Subcutaneous abdominal adipose tissue (tissue), 5 donors: ENCODE results near the gene CHRNA5.

Source experiments
- H3K27ac ChIP-seq: one replicate; pipeline ENCODE4 v1.7.0; 2013; ENCODE audit warnings: low read depth, mild to moderate bottlenecking, inconsistent platforms, low read length, moderate library complexity
- H3K27me3 ChIP-seq, 5 donors: one replicate each; pipeline ENCODE4 v1.7.0; 2013; ENCODE audit warnings: low read length in 5 of 5, inconsistent platforms in 1 of 5; ENCODE audit not compliant: control insufficient read depth in 5 of 5, insufficient read depth in 4 of 5
- H3K36me3 ChIP-seq, 5 donors: one replicate each; pipeline ENCODE4 v1.7.0; 2013; ENCODE audit warnings: low read length in 5 of 5; ENCODE audit not compliant: control insufficient read depth in 5 of 5, insufficient read depth in 5 of 5
- H3K4me1 ChIP-seq, 5 donors: one replicate each; pipeline ENCODE4 v1.7.0; 2013; ENCODE audit warnings: low read length in 5 of 5, mild to moderate bottlenecking in 3 of 5, moderate library complexity in 1 of 5; ENCODE audit not compliant: control insufficient read depth in 5 of 5, insufficient read depth in 5 of 5
- H3K4me3 ChIP-seq, 5 donors: one replicate each; pipeline ENCODE4 v1.7.0; 2013; ENCODE audit warnings: low read length in 5 of 5, low read depth in 1 of 5
- H3K9ac ChIP-seq, 5 donors: one replicate each; pipeline ENCODE4 v1.7.0; 2013; ENCODE audit warnings: low read length in 5 of 5, mild to moderate bottlenecking in 4 of 5, moderate library complexity in 3 of 5
- H3K9me3 ChIP-seq, 5 donors: one replicate each; pipeline ENCODE4 v1.7.0; 2013; ENCODE audit warnings: low read length in 5 of 5; ENCODE audit not compliant: control insufficient read depth in 5 of 5
- donor health status: healthy.
- donor health status: healthy.
- donor health status: healthy.
- donor health status: healthy.
- donor health status: healthy.

CHRNA5 gene

DNA sequence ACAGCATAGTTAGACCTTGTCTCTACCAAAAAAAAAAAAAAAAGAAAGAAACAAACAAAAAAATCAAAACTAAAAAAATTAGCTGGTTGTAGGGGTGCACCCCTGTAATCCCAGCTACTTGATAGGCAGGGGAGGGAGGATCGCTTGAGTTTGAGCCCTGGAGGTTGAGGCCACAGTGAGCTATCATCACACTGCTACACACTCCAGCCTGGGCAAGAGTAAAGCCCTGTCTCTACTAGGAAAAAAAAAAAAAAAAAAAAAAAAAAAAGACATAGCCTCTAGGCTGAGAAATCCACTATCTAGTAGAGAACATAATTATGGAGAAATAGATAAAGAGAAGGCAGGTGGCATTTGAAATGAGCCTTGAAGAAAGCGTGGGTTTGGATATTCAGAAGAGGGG lies 2.2 kb upstream of the CHRNA5 start:
- Histone ChIP-seq H3K27ac (no peak overlapping the region), H3K4me3 (no peak overlapping the region), H3K9ac (no peak overlapping the region), H3K9me3 (no peaks in the 10 kb centered on the region), H3K4me1 (peaks cover 3 to 16% (median 14%) of the 10 kb centered on the region in 5 donors), H3K27me3 (peaks cover 0 to 11% (median 6%) of the 10 kb centered on the region in 5 donors), H3K36me3 (no peaks in the 10 kb centered on the region)

DNA sequence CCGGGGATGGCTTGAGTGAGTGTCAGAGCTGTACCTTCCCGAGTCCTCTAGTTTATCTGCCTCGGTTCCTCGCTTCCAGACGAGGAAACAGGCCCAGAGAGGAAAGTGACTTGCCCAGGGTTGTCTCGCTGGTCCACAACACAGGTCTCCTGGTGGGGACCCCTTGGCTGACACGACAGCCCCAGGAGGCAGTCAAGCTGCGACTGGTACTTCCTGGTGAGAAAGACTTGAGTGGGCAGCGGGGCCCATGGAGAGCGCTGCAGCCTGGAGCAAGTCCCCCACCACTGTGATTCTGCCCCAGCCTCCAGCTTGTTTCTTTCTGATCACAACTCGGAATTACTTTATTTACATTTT lies 600 bp upstream of the CHRNA5 start:
- Histone ChIP-seq H3K27ac (no peak overlapping the region), H3K36me3 (no peaks in the 10 kb centered on the region), H3K4me1 (peaks cover 3 to 16% (median 14%) of the 10 kb centered on the region in 5 donors), H3K9ac (no peak overlapping the region), H3K9me3 (no peaks in the 10 kb centered on the region), H3K4me3 (peak overlapping the region; percentile 17 to 73 (median 65)), H3K27me3 (peaks cover 0 to 11% (median 6%) of the 10 kb centered on the region in 5 donors)

DNA sequence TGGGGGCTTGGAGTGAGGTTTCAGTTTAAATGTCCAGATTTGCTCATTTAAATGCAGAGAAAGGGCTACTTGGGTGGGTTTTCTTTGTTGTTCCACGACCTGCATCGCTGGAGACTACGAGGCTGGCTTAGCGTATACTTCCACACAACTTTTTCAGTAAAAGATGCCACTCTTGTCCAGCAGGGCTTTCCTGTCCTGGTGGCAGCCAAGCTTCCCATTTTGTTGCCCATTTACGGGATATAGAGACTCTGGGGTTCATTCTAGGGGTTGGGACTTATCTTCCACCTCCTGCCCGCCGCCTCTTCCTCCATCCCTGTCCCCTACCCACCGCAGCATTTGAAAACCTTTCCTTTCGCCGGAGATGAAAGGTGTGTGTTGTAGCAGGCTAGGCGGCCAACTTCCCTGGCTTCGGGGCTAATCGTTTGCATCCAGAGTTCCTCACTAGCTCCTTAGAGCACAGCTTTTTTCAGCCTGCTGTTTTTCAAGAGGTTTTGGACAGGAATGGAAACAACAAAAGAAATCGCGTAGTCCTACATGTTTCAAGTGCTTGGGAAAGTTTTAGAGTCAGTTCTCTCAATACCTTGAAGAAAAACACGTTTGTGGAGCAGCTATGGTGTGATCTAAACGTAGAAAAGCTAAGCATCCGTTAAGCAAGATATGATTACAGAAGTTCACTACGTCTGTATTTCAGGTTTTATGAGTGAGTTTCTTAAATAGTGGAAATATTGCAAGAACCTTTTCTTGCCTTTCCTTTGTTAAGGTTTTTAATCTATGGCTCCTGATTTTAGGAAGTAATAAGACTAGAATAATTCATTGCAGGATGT lies 843 bp downstream of the CHRNA5 start:
- Histone ChIP-seq H3K9me3 (no peaks in the 10 kb centered on the region), H3K27ac (no peak overlapping the region), H3K9ac (peak overlapping the region in 4 of 5 donors; percentile 42 to 68 (median 58)), H3K4me1 (peaks cover 3 to 16% (median 14%) of the 10 kb centered on the region in 5 donors), H3K4me3 (peak overlapping the region; percentile 65 to 73 (median 72)), H3K36me3 (no peaks in the 10 kb centered on the region), H3K27me3 (peaks cover 0 to 11% (median 8%) of the 10 kb centered on the region in 5 donors)

DNA sequence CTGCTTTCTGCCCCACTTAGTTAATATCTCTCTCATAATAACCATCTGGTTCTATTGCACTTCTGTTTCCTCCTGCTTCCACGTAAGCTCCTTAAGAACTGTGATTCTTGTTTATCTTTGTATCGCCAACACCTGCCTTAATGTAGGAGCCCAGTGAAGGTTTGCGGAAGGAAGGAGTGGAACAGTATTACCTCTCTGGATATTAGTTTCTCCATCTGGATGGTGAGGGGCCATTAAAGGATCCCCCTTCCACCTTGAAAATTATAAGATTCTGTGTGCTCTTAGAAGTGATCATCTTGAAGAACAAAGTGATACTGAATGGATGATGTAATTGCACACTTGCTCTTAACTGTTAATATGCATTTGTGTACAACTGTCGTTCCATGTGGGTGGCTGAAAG lies 2.2 kb downstream of the CHRNA5 start:
- H3K27me3 ChIP-seq, result peaks cover 0 to 12% (median 8%) of the 10 kb centered on the region in 5 donors
- H3K4me1 ChIP-seq, result peaks cover 3 to 16% (median 14%) of the 10 kb centered on the region in 5 donors
- no peaks in the 10 kb centered on the region for H3K36me3 ChIP-seq
- no peak overlapping the region for H3K4me3 ChIP-seq
- no peak overlapping the region for H3K27ac ChIP-seq
- H3K9me3 ChIP-seq, result no peaks in the 10 kb centered on the region
- H3K9ac ChIP-seq, result no peak overlapping the region

DNA sequence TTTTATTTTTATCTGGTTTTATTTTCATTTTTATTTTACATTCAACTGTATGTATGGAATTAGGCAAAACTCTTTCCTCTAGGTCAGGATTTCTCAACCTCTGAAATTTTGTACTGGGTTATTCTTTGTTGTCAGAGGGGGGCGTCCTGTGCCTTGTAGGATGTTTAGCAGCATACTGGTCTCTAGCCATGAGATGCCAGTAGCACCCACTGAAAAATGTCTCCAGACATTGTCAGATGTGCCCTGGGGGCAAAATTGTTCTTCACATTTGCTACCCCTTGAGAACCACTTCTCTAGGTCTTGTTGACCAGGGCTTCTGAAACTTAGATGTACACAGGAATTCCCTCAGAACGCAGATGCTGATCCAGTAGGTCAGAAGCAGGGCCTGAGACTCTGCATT lies 5.4 kb downstream of the CHRNA5 start:
- H3K4me1 ChIP-seq, result peaks cover 3 to 9% (median 7%) of the 10 kb centered on the region in 5 donors
- H3K9ac ChIP-seq, result no peak overlapping the region
- no peaks in the 10 kb centered on the region for H3K9me3 ChIP-seq
- no peak overlapping the region for H3K4me3 ChIP-seq
- H3K36me3 ChIP-seq, result no peaks in the 10 kb centered on the region
- H3K27ac ChIP-seq, result no peak overlapping the region
- peaks cover 0 to 14% (median 8%) of the 10 kb centered on the region in 5 donors for H3K27me3 ChIP-seq

DNA sequence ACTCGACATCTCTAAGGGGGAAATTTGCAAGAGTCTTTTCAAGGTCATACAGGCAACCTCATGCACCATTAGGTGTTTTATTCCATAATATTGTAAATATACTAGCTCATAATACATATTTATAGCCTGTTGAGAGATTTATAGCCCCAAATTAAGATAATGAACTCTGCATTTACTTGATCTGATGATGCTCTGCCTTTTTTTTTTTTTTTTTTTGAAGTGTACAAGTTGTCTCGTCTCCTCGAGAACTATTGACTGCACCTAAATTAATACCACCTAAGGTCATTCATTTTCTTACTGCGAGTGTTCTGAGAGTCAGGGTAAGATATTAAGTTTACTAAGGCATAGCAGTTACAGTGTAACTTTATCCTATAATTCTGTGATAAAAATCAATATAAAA lies 6.1 kb downstream of the CHRNA5 start:
- Histone ChIP-seq H3K36me3 (no peaks in the 10 kb centered on the region), H3K27ac (no peak overlapping the region), H3K4me3 (no peak overlapping the region), H3K27me3 (peaks cover 0 to 10% (median 8%) of the 10 kb centered on the region in 5 donors), H3K9ac (no peak overlapping the region), H3K4me1 (peaks cover 0 to 2% (median under 1%) of the 10 kb centered on the region in 5 donors), H3K9me3 (no peaks in the 10 kb centered on the region)

DNA sequence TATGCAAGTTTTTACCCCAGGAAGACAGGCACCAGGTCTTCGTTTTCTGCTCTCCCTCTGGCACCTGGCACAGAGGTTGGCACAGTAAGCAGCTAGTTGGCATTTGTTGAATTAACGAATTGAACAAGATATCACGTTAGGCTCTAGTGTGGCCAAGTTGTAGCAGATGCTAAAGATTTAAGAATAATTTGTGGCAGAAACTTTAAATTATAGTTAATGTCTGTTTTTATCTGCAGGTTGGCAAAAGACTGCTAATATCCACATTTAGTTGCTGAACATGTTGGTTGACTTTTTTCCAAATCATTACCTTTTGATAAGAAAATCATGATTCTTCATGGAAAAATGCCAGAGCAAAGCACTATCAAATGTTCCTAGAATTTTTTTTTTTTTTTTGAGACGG lies 8.1 kb downstream of the CHRNA5 start:
- H3K27ac ChIP-seq, result no peak overlapping the region
- peaks cover 0 to 6% (median 0%) of the 10 kb centered on the region in 5 donors for H3K27me3 ChIP-seq
- H3K9me3 ChIP-seq, result no peaks in the 10 kb centered on the region
- no peak overlapping the region for H3K9ac ChIP-seq
- H3K36me3 ChIP-seq, result no peaks in the 10 kb centered on the region
- H3K4me1 ChIP-seq, result no peaks in the 10 kb centered on the region
- no peak overlapping the region for H3K4me3 ChIP-seq

DNA sequence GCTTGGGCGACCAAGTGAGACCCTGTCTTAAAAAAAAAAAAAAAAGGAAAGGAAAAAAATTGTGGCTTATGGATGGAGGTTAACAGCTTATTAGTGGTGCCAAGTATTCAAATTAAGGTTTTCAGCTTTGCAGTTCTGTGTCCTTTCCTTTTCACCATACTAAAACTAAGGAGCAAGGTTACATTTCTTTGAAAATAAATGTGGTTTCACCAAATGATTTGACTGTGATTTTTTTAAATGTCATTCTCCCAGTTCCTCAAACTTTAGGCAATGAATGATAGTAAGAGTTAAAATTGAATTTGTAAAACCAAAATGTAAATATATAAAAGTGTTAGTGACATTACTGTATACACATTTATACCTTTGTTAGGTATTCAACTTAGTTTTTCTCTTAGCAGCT lies 9.6 kb downstream of the CHRNA5 start:
- H3K36me3 ChIP-seq, result no peaks in the 10 kb centered on the region
- H3K4me1 ChIP-seq, result no peaks in the 10 kb centered on the region
- H3K27me3 ChIP-seq, result peaks cover 0 to 6% (median 0%) of the 10 kb centered on the region in 5 donors
- H3K27ac ChIP-seq, result no peak overlapping the region
- no peak overlapping the region for H3K4me3 ChIP-seq
- no peaks in the 10 kb centered on the region for H3K9me3 ChIP-seq
- no peak overlapping the region for H3K9ac ChIP-seq

DNA sequence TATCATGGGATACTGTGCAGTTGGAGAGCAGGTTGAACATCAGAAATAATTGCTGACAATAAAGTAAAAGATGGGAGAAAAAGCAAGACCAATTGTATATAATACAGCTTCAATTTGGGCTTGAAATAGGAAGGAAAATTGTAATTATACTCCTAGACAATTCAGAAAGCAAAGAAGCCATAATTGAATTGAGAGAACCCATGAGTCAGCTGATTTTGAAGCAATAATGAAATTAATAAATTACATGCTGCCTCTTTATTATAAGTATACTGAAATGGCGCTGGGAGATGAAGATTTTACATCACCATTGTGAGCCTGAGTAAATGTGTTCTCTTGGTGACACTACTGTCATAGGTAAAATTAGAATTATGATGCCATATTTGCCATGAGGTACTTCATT lies 32.3 kb downstream of the CHRNA5 start:
- H3K36me3 ChIP-seq, result no peaks in the 10 kb centered on the region
- H3K27me3 ChIP-seq, result peaks cover 0 to 3% (median 0%) of the 10 kb centered on the region in 5 donors
- H3K4me3 ChIP-seq, result no peak overlapping the region
- no peaks in the 10 kb centered on the region for H3K4me1 ChIP-seq
- no peak overlapping the region for H3K27ac ChIP-seq
- H3K9me3 ChIP-seq, result no peaks in the 10 kb centered on the region
- no peak overlapping the region for H3K9ac ChIP-seq

DNA sequence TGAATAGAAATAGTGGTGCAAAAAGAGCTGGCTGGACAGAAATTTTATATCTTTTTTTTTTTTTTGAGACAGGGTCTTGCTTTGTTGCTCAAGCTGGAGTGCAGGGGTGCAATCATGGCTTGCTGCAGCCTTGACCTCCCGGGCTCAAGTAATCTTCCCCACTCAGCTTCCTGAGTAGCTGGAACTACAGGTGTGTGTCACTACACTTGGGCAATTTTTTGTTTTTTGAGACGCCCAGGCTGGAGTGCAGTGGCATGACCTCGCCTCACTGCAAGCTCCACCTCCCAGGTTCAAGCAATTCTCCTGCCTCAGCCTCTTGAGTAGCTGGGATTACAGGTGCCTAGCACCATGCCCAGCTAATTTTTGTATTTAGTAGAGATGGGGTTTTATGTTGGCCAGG lies 33.0 kb downstream of the CHRNA5 start:
- Histone ChIP-seq H3K27ac (no peak overlapping the region), H3K9me3 (no peaks in the 10 kb centered on the region), H3K4me3 (no peak overlapping the region), H3K4me1 (no peaks in the 10 kb centered on the region), H3K27me3 (peaks cover 0 to 8% (median 2%) of the 10 kb centered on the region in 5 donors), H3K9ac (no peak overlapping the region), H3K36me3 (no peaks in the 10 kb centered on the region)
